Right lobe of liver (tissue), 6 donors: ENCODE results near the gene MYO10. TPM values are rescaled to one million over a fixed set of nuclear protein-coding genes. Genes with fewer than 3 reads are reported as not detected.

Experiments
- ATAC-seq, 4 donors: fragments of 200-7000 bp; cut with Tn5 transposase; one replicate each; pipeline ENCODE4 v1.9.1; 2020; ENCODE audit warnings: mild to moderate bottlenecking in 4 of 4, moderate library complexity in 4 of 4
- DNase-seq, 3 donors: peaks; one replicate each; pipeline ENCODE4 v3.0.0-alpha.2; 2020
- H3K27ac ChIP-seq, 3 donors: fragments of 200-600 bp; one replicate each; pipeline ENCODE4 v1.8.0; 2022
- H3K27me3 ChIP-seq, 2 donors: fragments of 200-600 bp; one replicate each; pipeline ENCODE4 v1.8.0; 2022
- H3K36me3 ChIP-seq, 4 donors: fragments of 200-600 bp; sonication (generic) in 1 of 4; one replicate each; pipeline versions ENCODE4 v1.5.1 to v1.8.0; 2017 to 2022; ENCODE audit warnings: control low read depth in 1 of 4
- H3K4me1 ChIP-seq, 4 donors: fragments of 200-600 bp; sonication (generic) in 1 of 4; one replicate each; pipeline versions ENCODE4 v1.5.1 to v1.8.0; 2017 to 2022; ENCODE audit warnings: control low read depth in 1 of 4
- H3K4me3 ChIP-seq, 3 donors: fragments of 200-600 bp; one replicate each; pipeline ENCODE4 v1.8.0; 2022
- H3K9me3 ChIP-seq, 4 donors: fragments of 200-600 bp; sonication (generic) in 1 of 4; one replicate each; pipeline versions ENCODE4 v1.5.1 to v1.8.0; 2017 to 2022; ENCODE audit warnings: control low read depth in 1 of 4
- POLR2A ChIP-seq: fragments of 450-650 bp; IDR thresholded peaks from one replicate; pipeline ENCODE4 v1.6.1; 2017; ENCODE audit warnings: antibody characterized with exemption, mild to moderate bottlenecking
- WGBS: methylation state at CpG from one replicate; pipeline ENCODE4 v1.1.6; 2018; ENCODE audit warnings: low coverage, low lambda C conversion rate; ENCODE audit not compliant: insufficient coverage; ENCODE audit errors: missing lambda C conversion rate; 5-methylcytosine and 5-hydroxymethylcytosine counted together
- intact Hi-C, 2 donors: fragments of 100-400 bp; cut with DNase I; formaldehyde crosslinking; loops; one replicate each; pipeline versions ENCODE4 v1.11.2 to v1.14.1; 2022
- total RNA-seq, 6 experiments: library from RNA; depleted of rRNA in 2 of 6; stranded (reverse); fragments of >200 nt in 2 of 6; fragmentation: NEBNext Ultra II Directional in 3 of 6; extraction: Animal tissue kit (Norgen Biotek cat#: 25700) in 3 of 6; gene quantifications; one replicate each; pipeline versions ENCODE4 v1.1.0 to v1.2.4, GENCODE V29; 2016 to 2023
- TF ChIP-seq, protein P1 (sequence below), 4 donors: fragments of 200-600 bp in 3 of 4; fragments of 450-650 bp in 1 of 4; IDR thresholded peaks; one replicate each; pipeline versions ENCODE4 v1.5.1 to v1.8.0; 2016 to 2022; ENCODE audit warnings: antibody characterized with exemption in 4 of 4, mild to moderate bottlenecking in 2 of 4
- donor health status: DM: no; HTN: yes; CAD: no.
- donor health status: DM: no; HTN: no; CAD: no.
- donor health status: DM: no; HTN: no; CAD: no.
- donor health status: DM: no; HTN: yes; CAD: no.
- donor health status: DM: no; HTN: yes; CAD: no.

MYO10 gene
- total RNA-seq, 6 experiments from 2014 or later: 3.9 to 13.1 (median 6.9) TPM

- Histone ChIP-seq H3K27ac (peak overlapping the region in 1 of 3 donors; percentile 4), H3K4me3 (no peak overlapping the region), H3K9me3 (no peaks in the 10 kb centered on the region), H3K36me3 (no peaks in the 10 kb centered on the region), H3K27me3 (no peaks in the 10 kb centered on the region), H3K4me1 (peaks cover 0 to 6% (median 0%) of the 10 kb centered on the region in 4 donors)
- intact Hi-C loops: no loop called here
- WGBS: 37% methylated on average over 6 of the region's 8 CpGs
- ATAC-seq (no peak), DNase-seq (no peak)
- no peak for TF ChIP-seq POLR2A
- TF ChIP-seq, protein P1, sequence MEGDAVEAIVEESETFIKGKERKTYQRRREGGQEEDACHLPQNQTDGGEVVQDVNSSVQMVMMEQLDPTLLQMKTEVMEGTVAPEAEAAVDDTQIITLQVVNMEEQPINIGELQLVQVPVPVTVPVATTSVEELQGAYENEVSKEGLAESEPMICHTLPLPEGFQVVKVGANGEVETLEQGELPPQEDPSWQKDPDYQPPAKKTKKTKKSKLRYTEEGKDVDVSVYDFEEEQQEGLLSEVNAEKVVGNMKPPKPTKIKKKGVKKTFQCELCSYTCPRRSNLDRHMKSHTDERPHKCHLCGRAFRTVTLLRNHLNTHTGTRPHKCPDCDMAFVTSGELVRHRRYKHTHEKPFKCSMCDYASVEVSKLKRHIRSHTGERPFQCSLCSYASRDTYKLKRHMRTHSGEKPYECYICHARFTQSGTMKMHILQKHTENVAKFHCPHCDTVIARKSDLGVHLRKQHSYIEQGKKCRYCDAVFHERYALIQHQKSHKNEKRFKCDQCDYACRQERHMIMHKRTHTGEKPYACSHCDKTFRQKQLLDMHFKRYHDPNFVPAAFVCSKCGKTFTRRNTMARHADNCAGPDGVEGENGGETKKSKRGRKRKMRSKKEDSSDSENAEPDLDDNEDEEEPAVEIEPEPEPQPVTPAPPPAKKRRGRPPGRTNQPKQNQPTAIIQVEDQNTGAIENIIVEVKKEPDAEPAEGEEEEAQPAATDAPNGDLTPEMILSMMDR (IDR thresholded peaks at IDR 0.05): no peak
These were observed 49.2 kb downstream of the MYO10 start for GRCh38 chr5:16886793-16887345.

GRCh38 chr5:16886366-16886736 lies 49.7 kb downstream of the MYO10 start:
- DNase-seq (no peak), ATAC-seq (no peak)
- Histone ChIP-seq H3K36me3 (no peaks in the 10 kb centered on the region), H3K9me3 (no peaks in the 10 kb centered on the region), H3K27me3 (no peaks in the 10 kb centered on the region), H3K27ac (peak overlapping the region in 1 of 3 donors; percentile 4), H3K4me3 (no peak overlapping the region), H3K4me1 (peaks cover 0 to 6% (median 0%) of the 10 kb centered on the region in 4 donors)
- no peak for TF ChIP-seq POLR2A
- TF ChIP-seq, protein P1 (IDR thresholded peaks at IDR 0.05): no peak
- WGBS: 53% methylated on average over 7 of the region's 7 CpGs
- intact Hi-C loops: no loop called here

DNA sequence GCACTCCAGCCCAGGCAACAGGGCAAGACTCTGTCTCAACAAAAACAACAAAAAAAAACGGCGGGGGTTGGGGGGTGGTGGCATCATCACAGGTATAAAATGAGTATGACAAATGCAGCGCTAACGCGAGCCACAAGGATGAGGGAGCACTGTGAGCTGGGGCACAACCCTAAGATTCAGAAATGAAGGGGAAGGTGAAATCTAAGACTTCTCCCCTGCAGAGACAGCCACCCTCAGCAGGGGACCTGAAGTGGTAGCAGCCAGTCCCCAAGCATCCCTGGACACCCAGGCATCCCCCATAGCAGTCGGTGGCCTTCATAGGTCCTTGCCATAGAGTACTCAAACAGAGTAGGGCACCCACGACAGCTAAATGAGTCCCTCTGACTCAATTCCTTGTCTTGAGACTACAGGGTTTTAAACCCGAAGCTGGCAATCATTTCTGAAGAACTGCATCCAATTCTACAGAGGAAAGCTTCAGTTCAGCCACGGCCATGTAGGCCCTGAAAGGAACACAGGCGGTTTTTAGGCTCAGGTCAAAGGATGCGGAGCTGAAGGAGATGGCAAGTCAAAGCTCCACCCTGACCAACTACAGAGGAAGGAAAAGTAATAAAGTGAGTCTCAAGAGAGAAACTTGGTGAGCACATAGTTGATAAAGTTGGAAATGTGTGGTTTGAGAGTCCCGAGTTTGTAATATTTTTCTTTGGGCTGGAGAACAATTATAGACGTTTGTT lies 50.3 kb downstream of the MYO10 start:
- H3K4me3 ChIP-seq: no peak overlapping the region
- no peaks in the 10 kb centered on the region for H3K9me3 ChIP-seq
- ATAC-seq (no peak), DNase-seq (no peak)
- no peak overlapping the region for H3K27ac ChIP-seq
- TF ChIP-seq, protein P1 (IDR thresholded peaks at IDR 0.05): no peak
- no peak for TF ChIP-seq POLR2A
- intact Hi-C loops: no loop called here
- H3K27me3 ChIP-seq: no peaks in the 10 kb centered on the region
- peaks cover 0 to 6% (median 0%) of the 10 kb centered on the region in 4 donors for H3K4me1 ChIP-seq
- no peaks in the 10 kb centered on the region for H3K36me3 ChIP-seq
- 60% methylated on average over 11 of the region's 13 CpGs for WGBS

DNA sequence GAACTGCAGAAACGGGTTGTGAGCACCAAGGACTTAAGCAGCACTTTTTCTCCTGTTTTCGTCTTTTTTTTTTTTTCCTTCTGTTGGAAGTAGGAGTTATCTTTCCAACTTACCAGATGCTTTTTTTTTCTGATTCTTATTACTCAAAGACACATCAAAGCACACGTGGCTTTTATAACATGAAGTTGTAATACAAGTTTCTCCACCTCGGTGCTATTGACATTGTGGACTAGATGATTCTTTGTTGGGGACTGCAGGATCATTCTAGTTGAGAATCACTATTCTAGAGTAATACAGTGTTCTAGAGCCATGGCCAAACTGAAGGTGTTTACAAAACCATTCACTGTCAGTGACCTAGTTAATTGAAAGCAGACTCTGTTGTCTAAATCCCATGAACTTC lies 51.5 kb downstream of the MYO10 start:
- Histone ChIP-seq H3K4me3 (no peak overlapping the region), H3K27ac (no peak overlapping the region), H3K36me3 (no peaks in the 10 kb centered on the region), H3K27me3 (no peaks in the 10 kb centered on the region), H3K9me3 (no peaks in the 10 kb centered on the region), H3K4me1 (peaks cover 0 to 6% (median 2%) of the 10 kb centered on the region in 4 donors)
- TF ChIP-seq, protein P1 (IDR thresholded peaks at IDR 0.05): no peak
- WGBS: 25% methylated on average over 4 of the region's 4 CpGs
- intact Hi-C loops: no loop called here
- ATAC-seq (no peak), DNase-seq (no peak)
